ENCODE results near the gene PRKAG2. TPM values are rescaled to one million over a fixed set of nuclear protein-coding genes. Genes with fewer than 3 reads are reported as not detected.

PRKAG2 gene
- total and polyA plus RNA-seq, 2 of the 13 experiments (the other 11 are each of a cell fraction or from before 2014, with no cell fraction given): 0.90 to 1.3 TPM

GRCh38 chr7:151686016-151686766, 190.7 kb downstream of the PRKAG2 start:
- H3K4me1 ChIP-seq (ENCODE audit: insufficient read depth, low read length): peaks cover 12% of the 10 kb centered on the region
- POLR2A ChIA-PET: no interaction called here

More at GRCh38 chr7:151686016-151686766, 190.7 kb downstream of the PRKAG2 start:
- WGBS (ENCODE audit: low lambda C conversion rate): 43% methylated on average over 12 of the region's 13 CpGs
- no peak overlapping the region for H3K9ac ChIP-seq (ENCODE audit: insufficient read depth, low read depth, low read length)
- DNase-seq (ENCODE audit: low spot score) (no peak), ATAC-seq (no peak; the same call in 2 of the 3 replicates), FAIRE-seq (no peak)
- no peaks in the 10 kb centered on the region for H3K9me3 ChIP-seq (ENCODE audit: low read length)
- H3K36me3 ChIP-seq (replicated peaks in 1 of 2; ENCODE audit: control insufficient read depth in 1 of 2, insufficient read depth in 2 of 2, low read length in 2 of 2): no peaks in the 10 kb centered on the region
- CTCF ChIA-PET (ENCODE audit: low intra/inter-chr PET ratio, low total read pairs): no interaction called here
- no peaks in the 10 kb centered on the region for H3K79me2 ChIP-seq (ENCODE audit: insufficient read depth, low read length)
- in situ Hi-C loops (cut with HindIII; ENCODE audit: extremely low pct_ligation_motif_present, low pct_unique_long_range_greater_than_20kb): no loop called here
- intact Hi-C loops (cut with micrococcal nuclease; ENCODE audit: unreplicated experiment): no loop called here
- no TSS peak for BruUV-seq (replicated peaks)
- H4K20me1 ChIP-seq (ENCODE audit: insufficient read depth, low read length): no peaks in the 10 kb centered on the region
- TF ChIP-seq ZNF672 (CRISPR knock-in tag; IDR thresholded peaks at IDR 0.05) (no peak), SIX1 (CRISPR knock-in tag; IDR thresholded peaks at IDR 0.05; ENCODE audit: borderline replicate concordance) (no peak), SYNCRIP (IDR thresholded peaks at IDR 0.05; ENCODE audit: insufficient read depth, low read depth, low read length) (no peak), ZBTB21 (CRISPR knock-in tag; IDR thresholded peaks at IDR 0.05) (no peak), ZSCAN30 (CRISPR knock-in tag; IDR thresholded peaks at IDR 0.05) (no peak), SIN3B (IDR thresholded peaks at IDR 0.05; ENCODE audit: low read length) (no peak), CEBPB (IDR thresholded peaks at IDR 0.05; ENCODE audit: borderline replicate concordance, low read depth, low read length) (no peak), ONECUT2 (CRISPR knock-in tag; IDR thresholded peaks at IDR 0.05) (no peak)
- TF ChIP-seq, protein P1, sequence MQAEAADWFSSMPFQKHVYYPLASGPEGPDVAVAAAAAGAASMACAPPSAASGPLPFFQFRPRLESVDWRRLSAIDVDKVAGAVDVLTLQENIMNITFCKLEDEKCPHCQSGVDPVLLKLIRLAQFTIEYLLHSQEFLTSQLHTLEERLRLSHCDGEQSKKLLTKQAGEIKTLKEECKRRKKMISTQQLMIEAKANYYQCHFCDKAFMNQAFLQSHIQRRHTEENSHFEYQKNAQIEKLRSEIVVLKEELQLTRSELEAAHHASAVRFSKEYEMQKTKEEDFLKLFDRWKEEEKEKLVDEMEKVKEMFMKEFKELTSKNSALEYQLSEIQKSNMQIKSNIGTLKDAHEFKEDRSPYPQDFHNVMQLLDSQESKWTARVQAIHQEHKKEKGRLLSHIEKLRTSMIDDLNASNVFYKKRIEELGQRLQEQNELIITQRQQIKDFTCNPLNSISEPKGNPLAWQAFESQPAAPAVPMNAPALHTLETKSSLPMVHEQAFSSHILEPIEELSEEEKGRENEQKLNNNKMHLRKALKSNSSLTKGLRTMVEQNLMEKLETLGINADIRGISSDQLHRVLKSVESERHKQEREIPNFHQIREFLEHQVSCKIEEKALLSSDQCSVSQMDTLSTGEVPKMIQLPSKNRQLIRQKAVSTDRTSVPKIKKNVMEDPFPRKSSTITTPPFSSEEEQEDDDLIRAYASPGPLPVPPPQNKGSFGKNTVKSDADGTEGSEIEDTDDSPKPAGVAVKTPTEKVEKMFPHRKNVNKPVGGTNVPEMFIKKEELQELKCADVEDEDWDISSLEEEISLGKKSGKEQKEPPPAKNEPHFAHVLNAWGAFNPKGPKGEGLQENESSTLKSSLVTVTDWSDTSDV (CRISPR knock-in tag; IDR thresholded peaks at IDR 0.05): no peak
- TF ChIP-seq, protein P2, sequence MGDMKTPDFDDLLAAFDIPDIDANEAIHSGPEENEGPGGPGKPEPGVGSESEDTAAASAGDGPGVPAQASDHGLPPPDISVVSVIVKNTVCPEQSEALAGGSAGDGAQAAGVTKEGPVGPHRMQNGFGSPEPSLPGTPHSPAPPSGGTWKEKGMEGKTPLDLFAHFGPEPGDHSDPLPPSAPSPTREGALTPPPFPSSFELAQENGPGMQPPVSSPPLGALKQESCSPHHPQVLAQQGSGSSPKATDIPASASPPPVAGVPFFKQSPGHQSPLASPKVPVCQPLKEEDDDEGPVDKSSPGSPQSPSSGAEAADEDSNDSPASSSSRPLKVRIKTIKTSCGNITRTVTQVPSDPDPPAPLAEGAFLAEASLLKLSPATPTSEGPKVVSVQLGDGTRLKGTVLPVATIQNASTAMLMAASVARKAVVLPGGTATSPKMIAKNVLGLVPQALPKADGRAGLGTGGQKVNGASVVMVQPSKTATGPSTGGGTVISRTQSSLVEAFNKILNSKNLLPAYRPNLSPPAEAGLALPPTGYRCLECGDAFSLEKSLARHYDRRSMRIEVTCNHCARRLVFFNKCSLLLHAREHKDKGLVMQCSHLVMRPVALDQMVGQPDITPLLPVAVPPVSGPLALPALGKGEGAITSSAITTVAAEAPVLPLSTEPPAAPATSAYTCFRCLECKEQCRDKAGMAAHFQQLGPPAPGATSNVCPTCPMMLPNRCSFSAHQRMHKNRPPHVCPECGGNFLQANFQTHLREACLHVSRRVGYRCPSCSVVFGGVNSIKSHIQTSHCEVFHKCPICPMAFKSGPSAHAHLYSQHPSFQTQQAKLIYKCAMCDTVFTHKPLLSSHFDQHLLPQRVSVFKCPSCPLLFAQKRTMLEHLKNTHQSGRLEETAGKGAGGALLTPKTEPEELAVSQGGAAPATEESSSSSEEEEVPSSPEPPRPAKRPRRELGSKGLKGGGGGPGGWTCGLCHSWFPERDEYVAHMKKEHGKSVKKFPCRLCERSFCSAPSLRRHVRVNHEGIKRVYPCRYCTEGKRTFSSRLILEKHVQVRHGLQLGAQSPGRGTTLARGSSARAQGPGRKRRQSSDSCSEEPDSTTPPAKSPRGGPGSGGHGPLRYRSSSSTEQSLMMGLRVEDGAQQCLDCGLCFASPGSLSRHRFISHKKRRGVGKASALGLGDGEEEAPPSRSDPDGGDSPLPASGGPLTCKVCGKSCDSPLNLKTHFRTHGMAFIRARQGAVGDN (CRISPR knock-in tag; IDR thresholded peaks at IDR 0.05): no peak
- H3K4me2 ChIP-seq (ENCODE audit: low read depth, low read length): no peak overlapping the region
- H2AFZ ChIP-seq (ENCODE audit: low read length): no peak overlapping the region
- no peak overlapping the region for H3K27ac ChIP-seq (ENCODE audit: extremely low read length, insufficient read depth, low read length)
- H3K27me3 ChIP-seq (ENCODE audit: control insufficient read depth in 1 of 2, insufficient read depth in 2 of 2, low read length in 2 of 2): peaks cover 0 to 14% of the 10 kb centered on the region in 2 experiments; a peak in 1 of 5 replicates
- no peak overlapping the region for H3K4me3 ChIP-seq (replicated peaks in 1 of 3; ENCODE audit: insufficient read depth in 1 of 3, low read depth in 2 of 3, low read length in 3 of 3)
